LNCaP clone FGC (cell line): Measurements from ENCODE around the gene CDA.

ENCODE experiments used
- DNase-seq: peaks from one replicate; pipeline ENCODE4 v3.0.0-alpha.2; 2011; ENCODE audit warnings: low read depth
- H3K4me3 ChIP-seq: 2 replicates; pipeline ENCODE4 v1.5.1; 2011; ENCODE audit warnings: mild to moderate bottlenecking, low read depth, low read length, control low read depth
- CTCF ChIP-seq: IDR thresholded peaks from 2 replicates; pipeline ENCODE4 v1.5.1; 2012; ENCODE audit warnings: mild to moderate bottlenecking; ENCODE audit not compliant: control insufficient read depth, insufficient read depth; ENCODE audit errors: extremely low read depth

The CDA gene

DNA sequence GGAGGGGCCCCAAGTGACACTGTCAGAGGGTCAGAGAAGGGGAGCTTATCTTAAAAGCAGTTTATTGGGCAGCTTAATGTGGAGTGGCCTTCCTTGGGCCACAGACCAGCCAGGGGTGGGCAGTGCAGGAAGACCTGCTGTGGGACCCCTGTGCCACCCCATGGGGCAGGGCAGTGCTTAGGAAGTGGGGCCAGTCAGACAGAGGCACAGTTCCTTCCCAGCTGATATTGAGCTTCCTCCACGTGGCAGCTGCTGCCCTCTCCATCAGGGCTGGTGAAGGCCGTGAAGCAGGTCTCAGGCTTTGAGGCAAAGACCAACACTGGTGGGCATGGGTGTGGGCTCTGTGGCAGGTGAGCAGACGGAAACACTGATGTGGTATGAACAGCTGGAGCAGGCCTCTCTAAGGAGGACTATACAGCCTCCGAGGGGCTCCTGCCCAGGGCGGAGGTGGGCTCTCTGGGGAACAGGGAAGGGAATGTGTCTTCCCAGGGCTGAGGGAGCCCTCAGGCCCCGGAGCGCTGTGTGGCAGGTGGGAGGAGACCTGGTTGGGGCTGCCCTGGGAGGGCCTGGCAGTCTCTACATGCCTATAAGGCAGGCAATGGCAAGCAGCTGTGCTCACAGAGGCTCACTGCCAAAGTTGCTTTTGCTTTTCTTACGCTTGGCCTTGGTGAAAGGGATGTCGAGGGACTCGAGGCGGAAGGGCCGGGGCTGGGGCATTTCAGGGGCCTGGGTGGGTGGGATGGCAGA, 75.2 kb downstream of the CDA start:
- no peak for DNase-seq
- H3K4me3 ChIP-seq = no peak overlapping the region
- no peak for TF ChIP-seq CTCF

- no peak for DNase-seq
- H3K4me3 ChIP-seq = no peak overlapping the region
- TF ChIP-seq CTCF = no peak
Measured at GRCh38 chr1:20665726-20666125, 76.8 kb downstream of the CDA start.

DNA sequence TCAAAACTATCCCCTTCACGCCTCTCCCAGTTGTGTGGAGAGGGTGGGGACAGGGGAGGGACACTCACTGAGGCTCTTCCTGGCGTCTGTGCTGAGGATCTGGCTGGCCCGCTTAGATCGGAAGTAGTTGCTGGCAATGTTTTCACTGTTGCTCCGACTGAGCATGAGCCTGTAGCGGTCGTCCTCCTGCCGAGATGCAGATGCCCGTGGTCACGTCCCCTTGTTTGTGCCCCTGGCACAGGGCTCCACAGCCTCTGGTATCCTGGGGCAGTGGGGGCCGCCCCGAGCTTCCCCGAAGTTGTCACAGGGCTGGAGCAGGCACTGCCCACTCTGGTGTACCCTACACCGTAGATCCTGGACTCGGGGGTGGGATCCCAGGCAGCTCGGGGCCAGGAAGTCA, 77.2 kb downstream of the CDA start:
- no peak overlapping the region for H3K4me3 ChIP-seq
- no peak for DNase-seq
- TF ChIP-seq CTCF = no peak

GRCh38 chr1:20666804-20667203, 77.9 kb downstream of the CDA start:
- no peak overlapping the region for H3K4me3 ChIP-seq
- no peak for DNase-seq
- TF ChIP-seq CTCF = no peak
